Mesenteric fat pad (tissue), 1 donor: ENCODE data around the gene LRRN2. TPM values are rescaled to one million over a fixed set of nuclear protein-coding genes. Genes with fewer than 3 reads are reported as not detected.
"Not testable (repeated sequence)": the region's sequence is repeated elsewhere in the genome, so short reads cannot be mapped to it uniquely, and the experiment has no call there.

Source experiments
- DNase-seq: peaks from one replicate; pipeline ENCODE4 v3.0.0-alpha.2; 2020; ENCODE audit warnings: low spot score
- total RNA-seq: library from RNA; stranded (reverse); fragmentation: NEBNext Ultra II Directional; extraction: Animal tissue kit (Norgen Biotek cat#: 25700); gene quantifications from one replicate; pipeline ENCODE4 v1.2.1, GENCODE V29; 2021
- donor health status: DM: yes; HTN: yes; CAD: no.

LRRN2 gene
- total RNA-seq, 1 donor from 2014 or later: 5.7 TPM

- DNase-seq: no peak
Observed at GRCh38 chr1:204576422-204576821, 109.1 kb downstream of the LRRN2 start.

GRCh38 chr1:204575221-204576190 lies 110.0 kb downstream of the LRRN2 start:
- no peak for DNase-seq

- no peak for DNase-seq
Observed at GRCh38 chr1:204574865-204575163, 110.7 kb downstream of the LRRN2 start.

GRCh38 chr1:204574016-204574864 lies 111.3 kb downstream of the LRRN2 start:
- DNase-seq: no peak

GRCh38 chr1:204572923-204573922 lies 112.3 kb downstream of the LRRN2 start:
- no peak for DNase-seq

- DNase-seq: no peak
Observed at GRCh38 chr1:204571631-204572030, 113.9 kb downstream of the LRRN2 start.

- DNase-seq: no peak
Observed at GRCh38 chr1:204571128-204571527, 114.4 kb downstream of the LRRN2 start.

- DNase-seq: not testable (repeated sequence)
Observed at GRCh38 chr1:204570021-204570420, 115.5 kb downstream of the LRRN2 start.

GRCh38 chr1:204569478-204569877 lies 116.1 kb downstream of the LRRN2 start:
- no peak for DNase-seq

- no peak for DNase-seq
Observed at GRCh38 chr1:204568576-204569315, 116.8 kb downstream of the LRRN2 start.

Other genes starting within 250 kb of the LRRN2 start
- gene PIK3C2B, start 190.9 kb downstream of the LRRN2 start, total RNA-seq: 47.1 TPM
- gene MDM4, start 169.3 kb downstream of the LRRN2 start, total RNA-seq: 88.5 TPM
- gene NFASC, start 185.1 kb upstream of the LRRN2 start, total RNA-seq: 11.5 TPM